WTC11 (cell line): ENCODE measurements around the gene CACNA2D3. TPM values are rescaled to one million over a fixed set of nuclear protein-coding genes. Genes with fewer than 3 reads are reported as not detected.

Experiments
- ATAC-seq: fragments of 200-7000 bp; cut with Tn5 transposase; 2 replicates; pipeline ENCODE4 v1.10.0; 2021; ENCODE audit warnings: mild to moderate bottlenecking, moderate library complexity
- CTCF ChIA-PET: fragments of 300-600 bp; sonication (Branson Sonifier 250); formaldehyde crosslinking; loops from one replicate; lab custom pipeline; 2021; ENCODE audit warnings: antibody characterized with exemption; lab: Charles Lee
- POLR2A ChIA-PET: fragments of 350-600 bp; sonication (Branson Sonifier 250); formaldehyde crosslinking; loops from one replicate; lab custom pipeline; 2021; ENCODE audit warnings: antibody characterized with exemption; lab: Charles Lee
- DNase-seq: peaks from one replicate; pipeline ENCODE4 v3.0.0; 2021; ENCODE audit warnings: low spot score
- H3K27ac Mint-ChIP-seq: 2 replicates; pipeline ENCODE4 v1.8.0; 2021; ENCODE audit warnings: mixed read lengths
- H3K27me3 Mint-ChIP-seq: 2 replicates; pipeline ENCODE4 v1.8.0; 2021; ENCODE audit warnings: low read depth, mild to moderate bottlenecking, moderate library complexity, mixed read lengths
- H3K36me3 Mint-ChIP-seq: 2 replicates; pipeline ENCODE4 v1.8.0; 2021; ENCODE audit warnings: mixed read lengths
- H3K4me1 Mint-ChIP-seq: 2 replicates; pipeline ENCODE4 v1.8.0; 2022; ENCODE audit warnings: mixed read lengths
- H3K4me3 Mint-ChIP-seq: 2 replicates; pipeline ENCODE4 v1.8.0; 2021; ENCODE audit warnings: mild to moderate bottlenecking, moderate library complexity, mixed read lengths
- H3K9me3 Mint-ChIP-seq: 2 replicates; pipeline ENCODE4 v1.8.0; 2021; ENCODE audit warnings: mixed read lengths
- CTCF ChIP-seq: fragments of 200-600 bp; IDR thresholded peaks from 2 replicates; pipeline ENCODE4 v1.8.0; 2022; ENCODE audit warnings: antibody characterized with exemption
- E2F4 ChIP-seq: sonication (generic); formaldehyde crosslinking; IDR thresholded peaks from 2 replicates; pipeline ENCODE4 v1.8.1; 2022; ENCODE audit warnings: low read depth, mild to moderate bottlenecking, moderate library complexity, missing genetic modification reagents, borderline replicate concordance
- ETV6 ChIP-seq: sonication (generic); formaldehyde crosslinking; IDR thresholded peaks from 2 replicates; pipeline ENCODE4 v1.8.1; 2022; ENCODE audit warnings: mild to moderate bottlenecking, missing genetic modification reagents
- NFYB ChIP-seq: sonication (generic); formaldehyde crosslinking; conservative IDR thresholded peaks from 2 replicates; pipeline ENCODE4 v1.8.0; 2022; ENCODE audit warnings: low read depth, missing genetic modification reagents
- OVOL2 ChIP-seq: fragments of 250-450 bp; sonication (Bioruptor Pico); IDR thresholded peaks from 2 replicates; pipeline ENCODE4 v1.9.0; 2021; ENCODE audit warnings: mild to moderate bottlenecking, borderline replicate concordance
- PRDM15 ChIP-seq: sonication (generic); formaldehyde crosslinking; IDR thresholded peaks from 2 replicates; pipeline ENCODE4 v1.8.0; 2022; ENCODE audit warnings: missing genetic modification reagents
- RORB ChIP-seq: fragments of 250-450 bp; sonication (Bioruptor Pico); IDR thresholded peaks from 2 replicates; pipeline ENCODE4 v1.9.0; 2021; ENCODE audit warnings: mild to moderate bottlenecking
- ZBTB43 ChIP-seq: sonication (generic); formaldehyde crosslinking; IDR thresholded peaks from 2 replicates; pipeline ENCODE4 v1.8.1; 2023; ENCODE audit warnings: mild to moderate bottlenecking, missing genetic modification reagents
- ZNF138 ChIP-seq: sonication (generic); formaldehyde crosslinking; conservative IDR thresholded peaks from 2 replicates; pipeline ENCODE4 v1.8.1; 2022; ENCODE audit warnings: mild to moderate bottlenecking, moderate library complexity, missing genetic modification reagents
- ZNF219 ChIP-seq: sonication (generic); formaldehyde crosslinking; IDR thresholded peaks from 2 replicates; pipeline ENCODE4 v1.8.0; 2023; ENCODE audit warnings: missing genetic modification reagents, mild to moderate bottlenecking, borderline replicate concordance
- ZNF263 ChIP-seq: sonication (generic); formaldehyde crosslinking; IDR thresholded peaks from 2 replicates; pipeline ENCODE4 v1.8.1; 2022; ENCODE audit warnings: low read depth, mild to moderate bottlenecking, moderate library complexity, missing genetic modification reagents
- ZNF317 ChIP-seq: sonication (generic); formaldehyde crosslinking; IDR thresholded peaks from 2 replicates; pipeline ENCODE4 v1.8.1; 2023; ENCODE audit warnings: low read depth, mild to moderate bottlenecking, moderate library complexity, missing genetic modification reagents, borderline replicate concordance
- ZNF396 ChIP-seq: fragments of 250-450 bp; sonication (Bioruptor Pico); IDR thresholded peaks from 2 replicates; pipeline ENCODE4 v1.8.0; 2021; ENCODE audit warnings: mild to moderate bottlenecking, moderate library complexity, borderline replicate concordance
- total RNA-seq: library from RNA; stranded (reverse); gene quantifications from 3 replicates; pipeline ENCODE4 v1.2.3, GENCODE V29; 2021

The CACNA2D3 gene
- total RNA-seq, 1 experiment from 2014 or later: 5.0 TPM

- peak; percentile 79 for ATAC-seq
Measured at GRCh38 chr3:55006244-55006676, 883.9 kb downstream of the CACNA2D3 start.

GRCh38 chr3:55007971-55008370 is 885.6 kb downstream of the CACNA2D3 start:
- Mint-ChIP-seq H3K9me3 (no peaks in the 10 kb centered on the region), H3K27me3 (no peaks in the 10 kb centered on the region), H3K27ac (no peak overlapping the region), H3K4me3 (no peak overlapping the region), H3K36me3 (no peaks in the 10 kb centered on the region), H3K4me1 (peaks cover 22% of the 10 kb centered on the region)
- TF ChIP-seq OVOL2 (CRISPR knock-in tag) (no peak), ZNF396 (CRISPR knock-in tag) (no peak), E2F4 (CRISPR knock-in tag) (no peak), CTCF (no peak), ZNF138 (CRISPR knock-in tag) (no peak), NFYB (no peak), ZNF317 (CRISPR knock-in tag) (no peak), ZNF219 (CRISPR knock-in tag) (no peak), RORB (CRISPR knock-in tag) (no peak)
- POLR2A ChIA-PET: no interaction called here
- DNase-seq (no peak), ATAC-seq (no peak)
- CTCF ChIA-PET: no interaction called here

More at GRCh38 chr3:55006244-55006676, 883.9 kb downstream of the CACNA2D3 start:
- CTCF ChIA-PET: interaction anchor here (1.9 kb wide), 1 partner anchor 175 kb away, joined by 6 read pairs; no protein-coding TSS in a partner anchor
- no peaks in the 10 kb centered on the region for H3K27me3 Mint-ChIP-seq
- no peak overlapping the region for H3K4me3 Mint-ChIP-seq
- H3K27ac Mint-ChIP-seq: peak overlapping the region; percentile 85
- no peak for DNase-seq
- peaks cover 22% of the 10 kb centered on the region for H3K4me1 Mint-ChIP-seq
- TF ChIP-seq ZBTB43: no peak
- peak; percentile 59; the same call in 1 of the 2 replicates for TF ChIP-seq PRDM15
- no peak for TF ChIP-seq ETV6
- TF ChIP-seq, all 79 proteins: peak for 1
- POLR2A ChIA-PET: interaction anchor here (1.1 kb wide), 1 partner anchor 23 kb away, joined by 4 read pairs; no protein-coding TSS in a partner anchor
- Mint-ChIP-seq H3K9me3 (no peaks in the 10 kb centered on the region), H3K36me3 (no peaks in the 10 kb centered on the region)

- CTCF ChIA-PET: no interaction called here
Measured at GRCh38 chr3:55009372-55009771, 887.0 kb downstream of the CACNA2D3 start.

More at GRCh38 chr3:55009372-55009771, 887.0 kb downstream of the CACNA2D3 start:
- Mint-ChIP-seq H3K4me3 (no peak overlapping the region), H3K27ac (no peak overlapping the region), H3K4me1 (peaks cover 29% of the 10 kb centered on the region), H3K9me3 (no peaks in the 10 kb centered on the region), H3K36me3 (no peaks in the 10 kb centered on the region), H3K27me3 (no peaks in the 10 kb centered on the region)
- TF ChIP-seq ZNF263 (CRISPR knock-in tag): no peak
- no peak for DNase-seq
- ATAC-seq: no peak
- POLR2A ChIA-PET: no interaction called here
